Mesendoderm (in vitro differentiated cells): ENCODE data around the gene CDH12.

Experiments
- DNase-seq: peaks from one replicate; pipeline ENCODE4 v3.0.0; 2013
- H2AK5ac ChIP-seq: 2 replicates; pipeline ENCODE4 v1.6.1; 2013; ENCODE audit warnings: low read length, inconsistent platforms
- H2BK120ac ChIP-seq: 2 replicates; pipeline ENCODE4 v1.6.1; 2013; ENCODE audit warnings: low read depth, mild to moderate bottlenecking, low read length, moderate library complexity, mixed read lengths
- H2BK15ac ChIP-seq: replicated peaks from 2 replicates; pipeline ENCODE4 v1.6.1; 2013; ENCODE audit warnings: low read depth, mild to moderate bottlenecking, moderate library complexity
- H2BK5ac ChIP-seq: 2 replicates; pipeline ENCODE4 v1.6.1; 2013; ENCODE audit warnings: low read length, inconsistent platforms
- H3K18ac ChIP-seq: 2 replicates; pipeline ENCODE4 v1.6.1; 2013; ENCODE audit warnings: mild to moderate bottlenecking, low read length, mixed read lengths
- H3K23ac ChIP-seq: one replicate; pipeline ENCODE4 v1.6.1; 2013; ENCODE audit warnings: low read length
- H3K27ac ChIP-seq: 2 replicates; pipeline ENCODE4 v1.5.1; 2013; ENCODE audit warnings: low read depth, mild to moderate bottlenecking, inconsistent platforms, low read length, moderate library complexity
- H3K27me3 ChIP-seq: 2 replicates; pipeline ENCODE4 v1.6.1; 2013; ENCODE audit warnings: low read length, control low read depth, mild to moderate bottlenecking, inconsistent platforms; ENCODE audit not compliant: insufficient read depth, poor library complexity
- H3K36me3 ChIP-seq: 2 replicates; pipeline ENCODE4 v1.6.1; 2013; ENCODE audit warnings: low read length, inconsistent platforms; ENCODE audit not compliant: control insufficient read depth, insufficient read depth
- H3K4ac ChIP-seq: one replicate; pipeline ENCODE4 v1.6.1; 2013; ENCODE audit warnings: low read depth, mild to moderate bottlenecking, low read length, moderate library complexity
- H3K4me1 ChIP-seq: 2 replicates; pipeline ENCODE4 v1.6.1; 2013; ENCODE audit warnings: low read depth, low read length, inconsistent platforms; ENCODE audit not compliant: control insufficient read depth
- H3K4me2 ChIP-seq: 2 replicates; pipeline ENCODE4 v1.6.1; 2013; ENCODE audit warnings: low read length
- H3K4me3 ChIP-seq: 2 replicates; pipeline ENCODE4 v1.5.1; 2013; ENCODE audit warnings: mild to moderate bottlenecking, low read length
- H3K56ac ChIP-seq: one replicate; pipeline ENCODE4 v1.6.1; 2013; ENCODE audit warnings: low read length
- H3K79me1 ChIP-seq: 2 replicates; pipeline ENCODE4 v1.6.1; 2013; ENCODE audit warnings: low read length, inconsistent platforms
- H3K79me2 ChIP-seq: 2 replicates; pipeline ENCODE4 v1.6.1; 2013; ENCODE audit warnings: mild to moderate bottlenecking, low read length; ENCODE audit not compliant: control insufficient read depth, insufficient read depth
- H3K9ac ChIP-seq: 2 replicates; pipeline ENCODE4 v1.6.1; 2013; ENCODE audit warnings: low read length, inconsistent platforms
- H4K5ac ChIP-seq: one replicate; pipeline ENCODE4 v1.6.1; 2013; ENCODE audit warnings: low read length
- H4K8ac ChIP-seq: one replicate; pipeline ENCODE4 v1.6.1; 2013; ENCODE audit warnings: low read depth, mild to moderate bottlenecking, control low read depth, low read length, moderate library complexity
- WGBS: extraction: QIAGEN DNeasy Blood & Tissue Kit; methylation state at CpG from one replicate; pipeline ENCODE4 v1.1.7; 2013; ENCODE audit warnings: low lambda C conversion rate, missing lambda C conversion rate; ENCODE audit not compliant: insufficient coverage; ENCODE audit errors: extremely low coverage; 5-methylcytosine and 5-hydroxymethylcytosine counted together

CDH12 gene

DNA sequence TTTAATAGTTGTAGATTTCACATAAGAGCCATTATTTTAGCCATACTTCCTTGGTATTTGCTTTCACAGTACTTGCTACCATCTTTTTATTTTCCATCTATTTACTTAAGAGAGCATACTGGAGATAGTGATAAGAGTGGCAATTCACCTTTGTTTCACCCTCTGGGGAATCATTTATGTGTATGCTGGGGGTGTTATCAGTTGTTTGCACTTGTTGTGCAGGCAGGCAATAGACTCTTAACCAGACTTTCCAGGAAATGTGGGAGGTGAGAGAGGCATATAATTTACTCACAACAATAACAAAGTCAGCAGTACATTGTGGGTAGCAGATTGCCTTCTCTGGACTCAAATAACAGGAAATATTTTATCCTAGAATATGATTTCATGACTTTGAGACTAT is 1018.3 kb downstream of the CDH12 start:
- Histone ChIP-seq H3K79me2 (no peaks in the 10 kb centered on the region), H3K4me2 (no peak overlapping the region), H3K4ac (no peak overlapping the region), H4K5ac (no peak overlapping the region), H3K27me3 (no peaks in the 10 kb centered on the region), H3K18ac (no peak overlapping the region), H3K9ac (no peak overlapping the region), H3K4me1 (no peaks in the 10 kb centered on the region), H2AK5ac (no peak overlapping the region), H3K4me3 (no peak overlapping the region), H3K56ac (no peak overlapping the region), H3K36me3 (no peaks in the 10 kb centered on the region), H2BK120ac (no peak overlapping the region), H2BK5ac (no peak overlapping the region), H3K23ac (no peak overlapping the region), H3K79me1 (no peaks in the 10 kb centered on the region), H4K8ac (no peak overlapping the region), H2BK15ac (no peak overlapping the region), H3K27ac (no peak overlapping the region)
- DNase-seq, result peak; percentile 14

DNA sequence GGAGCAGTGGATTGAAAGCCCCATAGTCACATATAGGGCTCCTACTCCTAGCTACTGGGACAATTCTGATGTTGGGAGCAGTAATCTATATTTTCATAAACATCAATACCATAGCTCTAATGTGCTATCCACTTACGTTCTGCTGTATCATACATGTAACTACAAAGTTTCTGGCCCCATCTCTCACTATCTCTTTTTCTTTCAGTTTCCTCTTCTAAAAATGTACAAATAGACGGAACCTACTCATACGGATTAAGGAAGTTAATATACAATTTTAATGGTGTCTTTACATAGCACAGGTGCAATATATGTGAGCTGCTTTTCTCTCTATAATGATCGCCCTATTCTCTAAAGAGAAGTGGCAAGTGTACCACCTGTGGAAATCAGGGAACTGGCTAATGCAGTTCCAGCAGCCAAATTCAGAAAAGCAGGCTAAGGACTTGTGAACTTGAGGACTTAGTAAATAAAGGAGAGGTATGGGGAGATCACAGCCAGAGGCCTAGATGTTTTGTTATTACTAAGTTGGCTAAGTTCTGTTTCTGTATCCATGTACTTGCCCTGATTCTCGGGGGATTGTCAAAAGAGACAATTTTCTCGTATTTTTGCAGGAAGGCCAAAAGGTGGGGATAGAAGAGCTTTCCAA is 1021.9 kb downstream of the CDH12 start:
- H3K27ac ChIP-seq, result no peak overlapping the region
- no CpG with 5 or more reads among the region's 6 CpGs for WGBS
- no peak overlapping the region for H2BK120ac ChIP-seq
- H3K56ac ChIP-seq, result no peak overlapping the region
- H3K36me3 ChIP-seq, result no peaks in the 10 kb centered on the region
- H4K5ac ChIP-seq, result no peak overlapping the region
- no peak overlapping the region for H2AK5ac ChIP-seq
- no peaks in the 10 kb centered on the region for H3K27me3 ChIP-seq
- no peak for DNase-seq
- H3K23ac ChIP-seq, result no peak overlapping the region
- no peaks in the 10 kb centered on the region for H3K79me2 ChIP-seq
- H2BK5ac ChIP-seq, result no peak overlapping the region
- no peak overlapping the region for H4K8ac ChIP-seq
- no peaks in the 10 kb centered on the region for H3K79me1 ChIP-seq
- H3K4me1 ChIP-seq, result no peaks in the 10 kb centered on the region
- H3K9ac ChIP-seq, result no peak overlapping the region
- H3K4ac ChIP-seq, result no peak overlapping the region
- no peak overlapping the region for H2BK15ac ChIP-seq
- H3K4me2 ChIP-seq, result no peak overlapping the region
- no peak overlapping the region for H3K18ac ChIP-seq
- H3K4me3 ChIP-seq, result no peak overlapping the region

DNA sequence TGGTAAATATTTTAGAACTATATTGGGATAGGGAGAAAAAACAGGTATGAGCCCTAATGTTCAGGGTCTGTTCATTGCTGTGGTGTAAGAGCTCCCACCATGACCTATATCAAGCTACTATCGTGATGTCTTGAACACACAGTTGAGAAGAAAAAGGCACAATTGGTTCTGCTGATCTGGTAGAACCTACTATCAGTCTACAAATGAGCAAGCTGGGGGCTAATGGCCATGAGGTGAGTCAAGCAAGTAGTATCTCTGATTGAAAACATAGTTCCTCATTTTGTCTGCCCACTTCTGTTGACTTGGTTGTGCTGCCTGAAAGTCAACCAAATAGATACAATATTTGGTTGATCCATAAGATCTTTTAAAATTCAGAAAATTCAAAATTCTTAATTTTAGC is 1026.3 kb downstream of the CDH12 start:
- H3K4ac ChIP-seq, result no peak overlapping the region
- H3K79me1 ChIP-seq, result no peaks in the 10 kb centered on the region
- H3K79me2 ChIP-seq, result no peaks in the 10 kb centered on the region
- no peak overlapping the region for H2AK5ac ChIP-seq
- DNase-seq, result no peak
- WGBS, result no CpG with 5 or more reads among the region's 1 CpG
- no peaks in the 10 kb centered on the region for H3K36me3 ChIP-seq
- no peak overlapping the region for H3K27ac ChIP-seq
- H2BK120ac ChIP-seq, result no peak overlapping the region
- no peak overlapping the region for H4K8ac ChIP-seq
- no peaks in the 10 kb centered on the region for H3K27me3 ChIP-seq
- H3K4me1 ChIP-seq, result no peaks in the 10 kb centered on the region
- no peak overlapping the region for H3K56ac ChIP-seq
- H2BK15ac ChIP-seq, result no peak overlapping the region
- H4K5ac ChIP-seq, result no peak overlapping the region
- no peak overlapping the region for H3K23ac ChIP-seq
- no peak overlapping the region for H2BK5ac ChIP-seq
- H3K18ac ChIP-seq, result no peak overlapping the region
- H3K9ac ChIP-seq, result no peak overlapping the region
- no peak overlapping the region for H3K4me3 ChIP-seq
- no peak overlapping the region for H3K4me2 ChIP-seq

- Histone ChIP-seq H3K4ac (no peak overlapping the region), H4K5ac (no peak overlapping the region), H4K8ac (no peak overlapping the region), H3K27me3 (no peaks in the 10 kb centered on the region), H3K4me3 (no peak overlapping the region), H3K36me3 (no peaks in the 10 kb centered on the region), H3K18ac (no peak overlapping the region), H3K27ac (no peak overlapping the region), H2BK15ac (no peak overlapping the region), H3K23ac (no peak overlapping the region), H3K79me1 (no peaks in the 10 kb centered on the region), H3K9ac (no peak overlapping the region), H2AK5ac (no peak overlapping the region), H3K4me1 (no peaks in the 10 kb centered on the region), H3K56ac (no peak overlapping the region), H2BK5ac (no peak overlapping the region), H2BK120ac (no peak overlapping the region), H3K4me2 (no peak overlapping the region), H3K79me2 (no peaks in the 10 kb centered on the region)
- no CpG with 5 or more reads among the region's 1 CpG for WGBS
- no peak for DNase-seq
Observed at GRCh38 chr5:21823588-21823987, 1029.6 kb downstream of the CDH12 start.

DNA sequence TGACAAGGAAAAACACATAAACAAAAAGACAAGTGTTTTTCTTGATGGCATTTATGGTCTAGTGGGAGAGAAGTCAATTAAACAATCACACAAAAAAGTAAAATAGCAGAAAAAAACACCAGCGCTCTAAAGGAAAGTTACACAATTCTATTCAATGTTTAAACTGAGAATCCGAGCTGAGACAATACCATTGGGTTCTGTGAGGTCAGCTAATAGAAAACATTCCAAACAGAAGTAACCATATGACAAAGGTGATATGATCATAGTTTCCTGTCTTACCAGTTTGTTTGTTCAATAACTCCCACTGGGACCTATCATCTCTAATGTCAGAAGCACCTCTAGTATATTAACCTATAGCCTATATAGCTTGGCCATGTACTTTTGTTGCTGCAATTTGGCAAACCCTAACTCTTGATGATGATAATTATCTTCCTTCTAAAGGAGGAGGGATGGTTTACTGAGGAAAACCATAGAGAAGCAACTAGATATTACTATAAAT is 1030.0 kb downstream of the CDH12 start:
- Histone ChIP-seq H3K4me2 (no peak overlapping the region), H3K27ac (no peak overlapping the region), H2AK5ac (no peak overlapping the region), H3K4me3 (no peak overlapping the region), H2BK5ac (no peak overlapping the region), H2BK120ac (no peak overlapping the region), H3K56ac (no peak overlapping the region), H2BK15ac (no peak overlapping the region), H3K4ac (no peak overlapping the region), H4K8ac (no peak overlapping the region), H3K27me3 (no peaks in the 10 kb centered on the region), H3K79me2 (no peaks in the 10 kb centered on the region), H3K36me3 (no peaks in the 10 kb centered on the region), H4K5ac (no peak overlapping the region), H3K9ac (no peak overlapping the region), H3K79me1 (no peaks in the 10 kb centered on the region), H3K4me1 (no peaks in the 10 kb centered on the region), H3K18ac (no peak overlapping the region), H3K23ac (no peak overlapping the region)
- WGBS, result no CpG with 5 or more reads among the region's 2 CpGs
- no peak for DNase-seq

- Histone ChIP-seq H4K5ac (no peak overlapping the region), H2BK5ac (no peak overlapping the region), H3K4me3 (no peak overlapping the region), H2BK15ac (no peak overlapping the region), H3K23ac (no peak overlapping the region), H3K79me2 (no peaks in the 10 kb centered on the region), H3K27me3 (no peaks in the 10 kb centered on the region), H3K4me1 (no peaks in the 10 kb centered on the region), H3K27ac (no peak overlapping the region), H4K8ac (no peak overlapping the region), H3K4me2 (no peak overlapping the region), H3K9ac (no peak overlapping the region), H3K18ac (no peak overlapping the region), H2BK120ac (no peak overlapping the region), H3K56ac (no peak overlapping the region), H3K79me1 (no peaks in the 10 kb centered on the region), H3K4ac (no peak overlapping the region), H3K36me3 (no peaks in the 10 kb centered on the region), H2AK5ac (no peak overlapping the region)
- no CpG with 5 or more reads among the region's 5 CpGs for WGBS
- no peak for DNase-seq
Observed at GRCh38 chr5:21820527-21820926, 1032.6 kb downstream of the CDH12 start.
